ENCODE measurements around the gene SRPK1.

The SRPK1 gene

GRCh38 chr6:35907750-35908149 is 13.1 kb downstream of the SRPK1 start:
- no peak overlapping the region for H3K4me2 ChIP-seq (ENCODE audit: insufficient read depth, low read length)
- H3K4me3 ChIP-seq (ENCODE audit: low read depth in 1 of 2, low read length in 2 of 2), result no peak overlapping the region
- no peak overlapping the region for H3K9ac ChIP-seq (ENCODE audit: low read depth, low read length)
- H3K4me1 ChIP-seq (ENCODE audit: insufficient read depth, low read length), result no peaks in the 10 kb centered on the region
- H3K36me3 ChIP-seq (ENCODE audit: insufficient read depth, low read length), result peaks cover 77% of the 10 kb centered on the region
- DNase-seq (no peak), ATAC-seq (ENCODE audit: insufficient read depth, low read depth) (no peak)
- TF ChIP-seq CTCF (IDR thresholded peaks at IDR 0.05; ENCODE audit: borderline replicate concordance, extremely low read depth, low read length, poor library complexity, severe bottlenecking), result no peak
- TF ChIP-seq EZH2 (IDR thresholded peaks at IDR 0.05; ENCODE audit: borderline replicate concordance, low read depth, low read length, severe bottlenecking), result no peak
- no peak overlapping the region for H2AFZ ChIP-seq (ENCODE audit: low read depth, low read length)
- H3K79me2 ChIP-seq (ENCODE audit: insufficient read depth, low read length), result peaks cover 97% of the 10 kb centered on the region
- peaks cover 27% of the 10 kb centered on the region; the same call in 1 of the 2 replicates for H4K20me1 ChIP-seq (ENCODE audit: insufficient read depth, low read length)
- H3K27me3 ChIP-seq (ENCODE audit: insufficient read depth, low read length, poor library complexity), result no peaks in the 10 kb centered on the region
- H3K27ac ChIP-seq (ENCODE audit: low read length), result no peak overlapping the region
- peaks cover 33% of the 10 kb centered on the region for H3K9me3 ChIP-seq (ENCODE audit: insufficient read depth, low read length, severe bottlenecking)

- Histone ChIP-seq H3K4me1 (ENCODE audit: insufficient read depth, low read length) (no peaks in the 10 kb centered on the region), H3K4me2 (ENCODE audit: insufficient read depth, low read length) (no peak overlapping the region), H2AFZ (ENCODE audit: low read depth, low read length) (no peak overlapping the region), H3K79me2 (ENCODE audit: insufficient read depth, low read length) (peaks cover 97% of the 10 kb centered on the region), H3K9ac (ENCODE audit: low read depth, low read length) (no peak overlapping the region), H3K4me3 (ENCODE audit: low read depth in 1 of 2, low read length in 2 of 2) (no peak overlapping the region), H3K9me3 (ENCODE audit: insufficient read depth, low read length, severe bottlenecking) (peaks cover 29% of the 10 kb centered on the region), H3K36me3 (ENCODE audit: insufficient read depth, low read length) (peaks cover 76% of the 10 kb centered on the region), H3K27me3 (ENCODE audit: insufficient read depth, low read length, poor library complexity) (no peaks in the 10 kb centered on the region), H4K20me1 (ENCODE audit: insufficient read depth, low read length) (peaks cover 35% of the 10 kb centered on the region; the same call in 1 of the 2 replicates), H3K27ac (ENCODE audit: low read length) (no peak overlapping the region)
- ATAC-seq (ENCODE audit: insufficient read depth, low read depth), result no peak
- no peak for DNase-seq
- TF ChIP-seq CTCF (IDR thresholded peaks at IDR 0.05; ENCODE audit: borderline replicate concordance, extremely low read depth, low read length, poor library complexity, severe bottlenecking) (no peak), EZH2 (IDR thresholded peaks at IDR 0.05; ENCODE audit: borderline replicate concordance, low read depth, low read length, severe bottlenecking) (no peak)
Measured at GRCh38 chr6:35906499-35906846, 14.4 kb downstream of the SRPK1 start.

- no peak overlapping the region for H3K9ac ChIP-seq (ENCODE audit: low read depth, low read length)
- peaks cover 38% of the 10 kb centered on the region; the same call in 1 of the 2 replicates for H4K20me1 ChIP-seq (ENCODE audit: insufficient read depth, low read length)
- ATAC-seq (ENCODE audit: insufficient read depth, low read depth) (no peak), DNase-seq (no peak)
- H3K27me3 ChIP-seq (ENCODE audit: insufficient read depth, low read length, poor library complexity), result no peaks in the 10 kb centered on the region
- H2AFZ ChIP-seq (ENCODE audit: low read depth, low read length), result no peak overlapping the region
- no peak for TF ChIP-seq CTCF (IDR thresholded peaks at IDR 0.05; ENCODE audit: borderline replicate concordance, extremely low read depth, low read length, poor library complexity, severe bottlenecking)
- no peak for TF ChIP-seq EZH2 (IDR thresholded peaks at IDR 0.05; ENCODE audit: borderline replicate concordance, low read depth, low read length, severe bottlenecking)
- peaks cover 76% of the 10 kb centered on the region for H3K36me3 ChIP-seq (ENCODE audit: insufficient read depth, low read length)
- peaks cover 97% of the 10 kb centered on the region for H3K79me2 ChIP-seq (ENCODE audit: insufficient read depth, low read length)
- peaks cover 24% of the 10 kb centered on the region for H3K9me3 ChIP-seq (ENCODE audit: insufficient read depth, low read length, severe bottlenecking)
- no peak overlapping the region for H3K4me3 ChIP-seq (ENCODE audit: low read depth in 1 of 2, low read length in 2 of 2)
- H3K4me2 ChIP-seq (ENCODE audit: insufficient read depth, low read length), result no peak overlapping the region
- H3K4me1 ChIP-seq (ENCODE audit: insufficient read depth, low read length), result no peaks in the 10 kb centered on the region
- no peak overlapping the region for H3K27ac ChIP-seq (ENCODE audit: low read length)
Measured at GRCh38 chr6:35905841-35906498, 14.9 kb downstream of the SRPK1 start.
